Kidney glomerular epithelial cell (primary cell): ENCODE results near the gene HERPUD2.
"Not testable (repeated sequence)": the region's sequence is repeated elsewhere in the genome, so short reads cannot be mapped to it uniquely, and the experiment has no call there.

Experiments
- DNase-seq: peaks from one replicate; lab custom pipeline; 2025; lab: John Stamatoyannopoulos, UW

The HERPUD2 gene

GRCh38 chr7:35712563-35713226, 17.8 kb upstream of the HERPUD2 start:
- DNase-seq: no peak

- DNase-seq: no peak
Observed at GRCh38 chr7:35707422-35707821, 12.5 kb upstream of the HERPUD2 start.

GRCh38 chr7:35705932-35706461, 11.1 kb upstream of the HERPUD2 start:
- no peak for DNase-seq

GRCh38 chr7:35704261-35704660, 9.3 kb upstream of the HERPUD2 start:
- no peak for DNase-seq

- DNase-seq: no peak
Observed at GRCh38 chr7:35702541-35702940, 7.6 kb upstream of the HERPUD2 start.

- DNase-seq: no peak
Observed at GRCh38 chr7:35701287-35701900, 6.5 kb upstream of the HERPUD2 start.

- DNase-seq: no peak
Observed at GRCh38 chr7:35700865-35701264, 5.9 kb upstream of the HERPUD2 start.

- DNase-seq: no peak
Observed at GRCh38 chr7:35700333-35700732, 5.4 kb upstream of the HERPUD2 start.

- DNase-seq: no peak
Observed at GRCh38 chr7:35699796-35700305, 4.9 kb upstream of the HERPUD2 start.

GRCh38 chr7:35698382-35698781, 3.4 kb upstream of the HERPUD2 start:
- DNase-seq: not testable (repeated sequence)

GRCh38 chr7:35697414-35698175, 2.7 kb upstream of the HERPUD2 start:
- DNase-seq: peak; percentile 51

- DNase-seq: no peak
Observed at GRCh38 chr7:35695987-35696386, 1.1 kb upstream of the HERPUD2 start.

GRCh38 chr7:35695473-35695850, 527 bp upstream of the HERPUD2 start:
- DNase-seq: no peak

- no peak for DNase-seq
Observed at GRCh38 chr7:35694161-35694783, 663 bp downstream of the HERPUD2 start.

- no peak for DNase-seq
Observed at GRCh38 chr7:35691827-35692307, 3.1 kb downstream of the HERPUD2 start.

- DNase-seq: no peak
Observed at GRCh38 chr7:35691366-35691765, 3.6 kb downstream of the HERPUD2 start.

- not testable (repeated sequence) for DNase-seq
Observed at GRCh38 chr7:35690614-35691013, 4.3 kb downstream of the HERPUD2 start.

- DNase-seq: no peak
Observed at GRCh38 chr7:35685781-35686180, 9.2 kb downstream of the HERPUD2 start.

- DNase-seq: no peak
Observed at GRCh38 chr7:35681231-35682029, 13.5 kb downstream of the HERPUD2 start.

GRCh38 chr7:35680403-35681013, 14.4 kb downstream of the HERPUD2 start:
- DNase-seq: no peak
